Hematopoietic multipotent progenitor cell treated with erythropoietin and hydrocortisone succinate and interleukin-3 and kit ligand, for 15 days (in vitro differentiated cells): ENCODE results near the gene LAPTM4A.
"Not testable (repeated sequence)": the region's sequence is repeated elsewhere in the genome, so short reads cannot be mapped to it uniquely, and the experiment has no call there.

ENCODE experiments used
- DNase-seq: peaks from one replicate; pipeline ENCODE4 v3.0.0-alpha.2; 2015; ENCODE audit warnings: low spot score

LAPTM4A gene

GRCh38 chr2:20051532-20052228 lies at the start of gene LAPTM4A:
LAPTM4A (minus strand) TSS chr2:20051628; CDS start chr2:20051520, 108 bp downstream.
- peak; percentile 100 for DNase-seq

GRCh38 chr2:20100711-20101110 lies 49.3 kb upstream of the LAPTM4A start:
- DNase-seq, result no peak

- DNase-seq, result no peak
Observed at GRCh38 chr2:20099780-20100179, 48.4 kb upstream of the LAPTM4A start.

- DNase-seq, result peak; percentile 77
Observed at GRCh38 chr2:20097889-20098714, 46.7 kb upstream of the LAPTM4A start.

GRCh38 chr2:20095469-20095868 lies 44.0 kb upstream of the LAPTM4A start:
- no peak for DNase-seq

- no peak for DNase-seq
Observed at GRCh38 chr2:20094955-20095354, 43.5 kb upstream of the LAPTM4A start.

GRCh38 chr2:20094142-20094755 lies 42.8 kb upstream of the LAPTM4A start:
- no peak for DNase-seq

- no peak for DNase-seq
Observed at GRCh38 chr2:20093263-20094141, 42.1 kb upstream of the LAPTM4A start.

- DNase-seq, result no peak
Observed at GRCh38 chr2:20092901-20093235, 41.4 kb upstream of the LAPTM4A start.

- no peak for DNase-seq
Observed at GRCh38 chr2:20092226-20092900, 40.9 kb upstream of the LAPTM4A start.

GRCh38 chr2:20091305-20091991 lies 40.0 kb upstream of the LAPTM4A start:
- no peak for DNase-seq

GRCh38 chr2:20089715-20090464 lies 38.5 kb upstream of the LAPTM4A start:
- DNase-seq, result no peak

GRCh38 chr2:20085909-20086308 lies 34.5 kb upstream of the LAPTM4A start:
- DNase-seq, result not testable (repeated sequence)

GRCh38 chr2:20082812-20083211 lies 31.4 kb upstream of the LAPTM4A start:
- not testable (repeated sequence) for DNase-seq

GRCh38 chr2:20081841-20082240 lies 30.4 kb upstream of the LAPTM4A start:
- no peak for DNase-seq

GRCh38 chr2:20080839-20081415 lies 29.5 kb upstream of the LAPTM4A start:
- no peak for DNase-seq

- no peak for DNase-seq
Observed at GRCh38 chr2:20080428-20080827, 29.0 kb upstream of the LAPTM4A start.

GRCh38 chr2:20079546-20080115 lies 28.2 kb upstream of the LAPTM4A start:
- no peak for DNase-seq

- no peak for DNase-seq
Observed at GRCh38 chr2:20077411-20077940, 26.0 kb upstream of the LAPTM4A start.
